Hematopoietic multipotent progenitor cell treated with erythropoietin and hydrocortisone succinate and interleukin-3 and kit ligand, for 4 days (in vitro differentiated cells): ENCODE results near the gene CCDC88B.

Source experiments
- DNase-seq: peaks from one replicate; pipeline ENCODE4 v3.0.0-alpha.2; 2015

The CCDC88B gene

GRCh38 chr11:64348383-64349024, 8.5 kb downstream of the CCDC88B start:
- no peak for DNase-seq

DNA sequence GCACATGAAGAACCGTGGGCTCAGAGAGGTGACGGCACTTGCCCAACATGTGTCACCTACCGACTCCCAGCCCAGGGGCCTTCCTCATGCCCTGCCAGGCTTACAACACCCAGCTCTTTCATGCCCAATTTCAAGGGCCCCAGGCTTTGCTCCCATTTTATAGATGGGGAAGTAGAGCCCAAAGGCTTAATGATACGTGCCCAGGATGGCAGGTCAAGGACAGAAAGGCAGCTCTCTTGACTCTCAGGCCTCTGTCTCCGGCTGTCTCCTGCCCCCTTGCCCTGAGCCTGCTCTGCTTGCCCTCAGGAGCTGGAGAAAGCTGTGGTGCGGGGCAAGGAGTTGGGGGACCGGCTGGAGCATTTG, 9.0 kb downstream of the CCDC88B start:
- no peak for DNase-seq

DNA sequence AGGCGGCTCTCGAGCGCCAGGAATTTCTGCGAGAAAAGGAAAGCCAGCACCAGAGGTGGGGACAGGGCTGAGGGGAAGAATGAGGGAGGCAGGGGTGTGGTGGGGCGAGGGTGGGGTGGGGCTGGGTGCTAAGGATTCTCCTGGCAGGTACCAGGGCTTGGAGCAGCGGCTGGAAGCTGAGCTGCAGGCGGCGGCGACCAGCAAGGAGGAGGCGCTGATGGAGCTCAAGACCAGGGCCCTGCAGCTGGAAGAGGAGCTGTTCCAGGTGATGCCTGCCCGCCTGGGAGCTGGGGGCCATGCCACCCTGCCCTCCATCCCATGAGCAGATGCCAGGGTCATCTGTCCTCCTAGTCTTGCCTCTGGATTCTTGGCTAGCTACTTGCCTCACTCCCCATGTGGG, 9.4 kb downstream of the CCDC88B start:
- no peak for DNase-seq

DNA sequence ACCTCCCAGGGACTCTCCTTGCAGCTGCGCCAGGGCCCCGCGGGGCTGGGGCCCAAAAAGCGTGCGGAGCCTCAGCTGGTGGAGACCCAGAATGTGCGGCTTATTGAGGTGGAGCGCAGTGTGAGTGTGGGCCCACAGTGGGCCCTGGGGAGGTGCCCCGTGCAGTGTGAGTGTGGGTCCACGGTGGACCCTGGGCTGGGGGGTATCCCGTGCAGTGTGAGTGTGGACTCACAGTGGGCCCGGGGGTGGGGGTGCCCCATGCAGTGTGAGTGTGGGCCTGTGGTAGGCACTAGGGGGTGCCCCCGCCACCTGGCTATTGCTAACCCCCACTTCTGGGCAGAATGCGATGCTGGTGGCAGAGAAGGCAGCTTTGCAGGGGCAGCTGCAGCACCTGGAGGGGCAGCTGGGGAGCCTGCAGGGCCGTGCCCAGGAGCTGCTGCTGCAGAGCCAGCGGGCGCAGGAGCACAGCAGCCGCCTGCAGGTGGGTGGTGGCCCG, 11.2 kb downstream of the CCDC88B start:
- DNase-seq: no peak

- DNase-seq: no peak
These were observed 12.3 kb downstream of the CCDC88B start for GRCh38 chr11:64352099-64352994.

DNA sequence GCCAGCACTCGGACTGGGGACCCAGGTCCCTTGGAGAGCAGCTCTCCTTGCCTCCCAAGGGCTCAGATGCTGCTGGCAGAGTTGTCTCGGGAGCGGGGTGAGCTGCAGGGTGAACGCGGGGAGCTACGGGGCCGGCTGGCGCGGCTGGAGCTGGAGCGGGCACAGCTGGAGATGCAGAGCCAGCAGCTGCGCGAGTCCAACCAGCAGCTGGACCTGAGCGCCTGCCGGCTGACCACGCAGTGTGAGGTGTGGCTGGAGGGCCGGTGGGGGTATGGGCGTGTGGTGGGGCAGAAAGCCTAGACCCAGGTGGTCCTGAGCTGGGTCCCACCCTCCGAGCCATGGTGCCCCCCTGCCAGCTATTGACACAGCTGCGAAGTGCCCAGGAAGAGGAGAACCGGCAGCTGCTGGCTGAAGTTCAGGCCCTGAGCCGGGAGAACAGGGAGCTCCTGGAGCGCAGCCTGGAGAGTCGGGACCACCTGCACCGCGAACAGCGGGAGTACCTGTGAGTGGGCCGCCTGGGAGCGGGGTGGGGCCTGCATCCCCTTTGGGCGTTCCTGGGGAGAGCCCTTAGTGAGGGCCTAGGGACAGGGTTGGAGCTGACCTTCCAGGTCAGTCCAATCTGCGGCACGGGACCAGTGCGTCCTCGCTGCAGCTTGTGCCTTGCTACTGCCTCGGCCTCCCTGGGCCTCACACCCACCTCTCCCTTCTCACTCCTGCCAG, 13.2 kb downstream of the CCDC88B start:
- DNase-seq: no peak

GRCh38 chr11:64353715-64354506, 13.9 kb downstream of the CCDC88B start:
- DNase-seq: no peak

- DNase-seq: peak; percentile 94
These were observed 15.3 kb downstream of the CCDC88B start for GRCh38 chr11:64355078-64355940.

DNA sequence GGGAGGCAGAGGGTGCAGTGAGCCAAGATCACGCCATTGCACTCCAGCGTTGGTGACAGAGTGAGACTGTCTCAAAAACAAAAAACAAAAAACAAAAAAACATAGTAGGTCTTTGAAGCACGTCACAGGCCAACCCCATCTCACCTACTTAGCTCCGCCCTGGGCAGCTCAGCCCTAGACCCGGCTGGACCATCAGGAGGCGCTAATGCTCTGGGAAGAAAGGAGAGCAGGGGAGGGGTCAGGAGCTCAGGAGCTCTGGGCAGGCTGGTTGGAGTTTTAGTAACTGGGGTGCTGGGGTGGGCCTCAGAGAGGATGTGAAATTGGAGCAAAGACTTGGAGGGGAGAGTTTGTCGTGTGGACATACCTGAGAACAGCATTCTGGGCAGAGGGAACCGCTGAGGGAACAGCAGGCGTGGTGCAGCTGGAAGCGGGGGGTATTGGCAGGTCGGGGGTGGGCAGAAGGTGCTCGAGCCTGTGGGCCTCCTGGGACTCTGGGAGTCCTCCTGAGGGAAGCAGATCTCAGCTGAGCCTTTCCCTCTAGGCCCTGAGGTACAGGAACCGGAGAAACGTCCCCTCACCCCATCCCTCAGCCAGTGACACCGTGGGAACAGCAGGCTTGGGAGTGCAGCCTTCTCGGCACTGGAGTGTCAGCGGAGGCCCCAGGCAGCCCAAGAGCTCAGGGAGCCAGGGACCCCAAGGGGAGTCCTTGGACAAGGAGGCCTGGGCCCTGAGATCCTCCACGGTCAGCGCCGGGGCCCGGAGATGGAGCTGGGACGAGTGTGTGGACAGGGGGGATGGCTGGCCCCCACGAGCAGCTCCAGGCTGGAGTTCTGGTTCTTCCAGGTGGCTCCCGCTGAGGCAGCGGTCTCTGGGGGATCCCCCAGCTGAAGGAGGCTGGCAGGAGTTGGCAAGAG, 16.8 kb downstream of the CCDC88B start:
- DNase-seq: peak; percentile 78

GRCh38 chr11:64357446-64357845, 17.4 kb downstream of the CCDC88B start:
- DNase-seq: no peak

DNA sequence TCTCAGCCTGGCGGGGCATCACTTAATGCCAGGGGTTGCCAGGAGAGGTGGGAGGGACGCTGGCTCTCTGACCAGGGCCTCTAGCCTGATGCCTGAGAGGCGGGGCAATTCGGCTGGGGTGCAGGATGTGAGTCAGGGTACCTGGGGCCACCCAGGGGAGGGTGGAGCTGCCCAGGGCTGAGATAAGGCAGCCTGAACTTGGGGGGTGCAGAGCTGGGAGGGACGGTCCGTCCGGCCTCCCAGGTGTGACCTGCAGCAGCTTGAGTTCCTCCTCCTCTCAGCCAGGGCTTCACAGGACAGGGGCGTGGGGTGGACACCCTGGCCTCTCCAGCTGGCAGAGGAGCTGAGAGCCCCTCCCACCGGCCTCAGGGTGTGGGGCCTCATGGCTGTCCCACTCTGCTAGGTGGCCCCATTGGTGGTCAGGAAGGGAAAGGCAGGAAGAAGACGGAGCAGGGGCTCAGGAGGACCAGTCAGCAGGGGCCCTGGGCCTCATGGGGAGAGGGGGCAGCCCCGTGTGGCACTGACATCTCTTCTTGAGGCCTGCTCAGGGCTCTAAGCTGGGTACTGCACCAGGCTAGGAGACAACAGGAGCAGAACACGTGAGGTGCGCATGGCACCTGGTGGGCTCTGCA, 18.0 kb downstream of the CCDC88B start:
- no peak for DNase-seq

DNA sequence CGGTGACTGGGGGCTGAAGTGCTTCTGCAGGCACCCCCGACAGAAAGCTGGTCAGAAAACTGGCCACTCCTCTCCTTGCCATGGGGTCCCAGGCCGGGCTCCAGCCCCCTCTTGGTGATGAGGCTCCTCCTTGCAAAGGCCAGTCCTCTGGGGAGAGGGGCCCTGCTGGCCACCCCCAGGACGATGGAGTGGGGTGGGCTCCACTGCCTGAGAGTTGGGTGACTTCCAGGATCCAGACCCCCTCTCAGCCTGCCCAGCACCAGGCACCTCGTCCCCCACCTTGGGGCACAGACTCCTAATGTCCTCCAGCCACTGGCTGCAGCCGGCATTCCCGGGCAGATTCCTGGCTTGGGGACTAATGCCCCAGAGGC, 18.5 kb downstream of the CCDC88B start:
- DNase-seq: no peak

GRCh38 chr11:64358907-64359711, 19.1 kb downstream of the CCDC88B start, which contains the start of gene RPS6KA4:
Gene RPS6KA4, plus strand, starts transcription at chr11:64359162. Its CDS starts 74 bp downstream, at chr11:64359236.
- peak; percentile 79 for DNase-seq

DNA sequence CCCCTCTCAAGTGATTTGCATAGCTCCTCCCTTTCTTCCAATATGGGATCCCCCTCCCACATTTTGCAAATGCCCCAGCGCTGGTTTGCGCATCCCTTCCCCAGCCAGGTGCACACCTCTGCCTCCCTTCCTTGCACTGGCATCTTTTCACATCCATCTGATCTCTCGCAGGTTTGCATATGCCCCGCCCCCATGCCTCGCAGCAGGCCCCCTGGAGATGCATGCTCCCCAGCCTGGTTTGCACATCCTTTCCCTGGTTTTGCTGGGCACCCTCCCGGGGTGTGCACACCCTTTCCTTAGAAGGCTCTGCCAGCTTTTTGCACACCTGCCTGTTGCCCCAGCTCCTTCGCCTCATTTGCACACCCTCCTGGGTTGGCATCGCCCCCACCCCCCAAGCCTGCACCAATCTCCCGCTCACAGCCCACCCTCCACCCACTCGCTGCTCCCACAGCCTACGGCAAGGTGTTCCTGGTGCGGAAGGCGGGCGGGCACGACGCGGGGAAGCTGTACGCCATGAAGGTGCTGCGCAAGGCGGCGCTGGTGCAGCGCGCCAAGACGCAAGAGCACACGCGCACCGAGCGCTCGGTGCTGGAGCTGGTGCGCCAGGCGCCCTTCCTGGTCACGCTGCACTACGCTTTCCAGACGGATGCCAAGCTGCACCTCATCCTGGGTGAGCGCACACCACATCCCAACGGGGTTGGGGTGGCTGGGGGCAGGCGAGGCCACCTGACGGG, 19.9 kb downstream of the CCDC88B start:
- DNase-seq: peak; percentile 72

DNA sequence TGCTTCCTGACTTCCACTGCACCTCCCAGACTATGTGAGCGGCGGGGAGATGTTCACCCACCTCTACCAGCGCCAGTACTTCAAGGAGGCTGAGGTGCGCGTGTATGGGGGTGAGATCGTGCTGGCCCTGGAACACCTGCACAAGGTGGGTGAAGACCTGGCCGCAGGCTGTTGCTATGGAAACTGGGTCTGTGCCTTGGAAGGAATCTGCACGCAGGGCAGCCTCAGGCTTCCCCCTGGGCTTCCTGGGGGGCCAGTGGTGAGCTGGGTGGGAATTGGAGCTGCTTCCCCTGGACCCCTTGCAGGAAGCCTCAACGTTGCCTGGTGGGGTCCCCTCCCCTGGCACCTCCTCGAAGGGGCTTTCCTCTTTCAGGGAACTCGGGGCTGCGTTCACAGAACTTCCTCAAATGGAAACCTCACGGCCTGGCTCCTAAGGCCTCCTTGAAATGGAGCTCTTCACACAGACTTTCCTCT, 20.5 kb downstream of the CCDC88B start:
- DNase-seq: peak; percentile 63

DNA sequence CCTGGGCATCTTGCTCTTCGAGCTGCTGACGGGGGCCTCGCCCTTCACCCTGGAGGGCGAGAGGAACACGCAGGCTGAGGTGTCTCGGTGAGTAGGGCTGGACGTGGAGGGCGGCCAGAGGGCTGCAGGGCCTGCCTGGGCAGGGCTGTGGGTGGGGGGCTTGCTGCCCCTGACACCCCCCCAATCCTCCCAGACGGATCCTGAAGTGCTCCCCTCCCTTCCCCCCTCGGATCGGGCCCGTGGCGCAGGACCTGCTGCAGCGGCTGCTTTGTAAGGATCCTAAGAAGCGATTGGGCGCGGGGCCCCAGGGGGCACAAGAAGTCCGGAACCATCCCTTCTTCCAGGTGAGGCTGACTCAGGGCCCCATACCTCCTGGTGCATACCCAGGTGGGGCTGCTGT, 21.7 kb downstream of the CCDC88B start:
- DNase-seq: no peak

GRCh38 chr11:64362339-64362738, 22.3 kb downstream of the CCDC88B start:
- no peak for DNase-seq

DNA sequence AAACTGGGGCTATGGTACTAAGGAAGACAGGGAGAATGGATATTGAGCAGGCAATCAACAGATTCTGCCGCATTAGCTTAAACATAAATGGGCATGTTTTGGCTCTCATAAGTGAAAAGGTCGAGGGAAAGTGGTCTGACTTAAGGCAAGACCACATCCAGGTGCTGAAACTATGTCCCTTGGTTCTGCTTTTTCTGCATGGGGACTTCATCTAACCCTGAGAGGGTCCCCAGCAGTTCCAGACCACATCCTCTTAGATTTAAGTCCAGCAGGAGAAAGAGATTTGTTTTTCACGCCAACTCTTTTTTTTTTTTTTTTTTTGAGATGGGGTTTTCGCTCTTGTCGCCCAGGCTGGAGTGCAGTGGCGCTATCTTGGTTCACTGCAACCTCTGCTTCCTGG, 24.4 kb downstream of the CCDC88B start:
- DNase-seq: no peak
